Chondrocyte (in vitro differentiated cells): ENCODE data around the gene DAPK1. TPM values are rescaled to one million over a fixed set of nuclear protein-coding genes. Genes with fewer than 3 reads are reported as not detected.

Experiments used
- DNase-seq: peaks from one replicate; pipeline ENCODE4 v3.0.0; 2021; ENCODE audit warnings: mixed read lengths, low spot score
- H3K27ac Mint-ChIP-seq: one replicate; pipeline ENCODE4 v1.8.0; 2021; ENCODE audit warnings: mild to moderate bottlenecking, moderate library complexity, mixed read lengths; ENCODE audit not compliant: unreplicated experiment
- H3K27me3 Mint-ChIP-seq: 2 replicates; pipeline ENCODE4 v1.8.0; 2021; ENCODE audit warnings: low read depth, mixed read lengths
- H3K36me3 Mint-ChIP-seq: 2 replicates; pipeline ENCODE4 v1.8.0; 2021; ENCODE audit warnings: low read depth, mixed read lengths
- H3K4me1 Mint-ChIP-seq: 2 replicates; pipeline ENCODE4 v1.8.0; 2021; ENCODE audit warnings: low read depth, mild to moderate bottlenecking, mixed read lengths
- H3K4me3 Mint-ChIP-seq: one replicate; pipeline ENCODE4 v1.8.0; 2021; ENCODE audit warnings: mild to moderate bottlenecking, moderate library complexity, mixed read lengths; ENCODE audit not compliant: unreplicated experiment
- H3K9me3 Mint-ChIP-seq: 2 replicates; pipeline ENCODE4 v1.8.0; 2021; ENCODE audit warnings: low read depth, mixed read lengths
- CTCF ChIP-seq: fragments of 200-600 bp; sonication (generic); IDR thresholded peaks from 2 replicates; pipeline ENCODE4 v1.5.0; 2021; ENCODE audit warnings: antibody characterized with exemption, mild to moderate bottlenecking, moderate library complexity
- total RNA-seq: library from RNA; stranded (reverse); gene quantifications from 3 replicates; pipeline ENCODE4 v1.2.1, GENCODE V29; 2021

DAPK1 gene
- total RNA-seq, 1 donor from 2014 or later: 87.9 TPM

- Mint-ChIP-seq H3K4me1 (peaks cover 43% of the 10 kb centered on the region), H3K36me3 (no peaks in the 10 kb centered on the region)
- no peak for DNase-seq
These were observed 75.1 kb downstream of the DAPK1 start for GRCh38 chr9:87572719-87573118.

GRCh38 chr9:87573841-87574342, 76.2 kb downstream of the DAPK1 start:
- Mint-ChIP-seq H3K27ac (no peak overlapping the region), H3K36me3 (no peaks in the 10 kb centered on the region), H3K27me3 (no peaks in the 10 kb centered on the region), H3K4me1 (peaks cover 48% of the 10 kb centered on the region), H3K4me3 (no peak overlapping the region), H3K9me3 (no peaks in the 10 kb centered on the region)
- no peak for TF ChIP-seq CTCF
- no peak for DNase-seq

More at GRCh38 chr9:87572719-87573118, 75.1 kb downstream of the DAPK1 start:
- no peaks in the 10 kb centered on the region for H3K27me3 Mint-ChIP-seq
- no peak overlapping the region for H3K27ac Mint-ChIP-seq
- TF ChIP-seq CTCF: no peak
- no peak overlapping the region for H3K4me3 Mint-ChIP-seq
- H3K9me3 Mint-ChIP-seq: no peaks in the 10 kb centered on the region

GRCh38 chr9:87577746-87578145, 80.1 kb downstream of the DAPK1 start:
- no peak overlapping the region for H3K27ac Mint-ChIP-seq
- H3K9me3 Mint-ChIP-seq: no peaks in the 10 kb centered on the region
- no peaks in the 10 kb centered on the region for H3K36me3 Mint-ChIP-seq
- TF ChIP-seq CTCF: no peak
- no peaks in the 10 kb centered on the region for H3K27me3 Mint-ChIP-seq
- H3K4me1 Mint-ChIP-seq: peaks cover 48% of the 10 kb centered on the region
- DNase-seq: no peak
- H3K4me3 Mint-ChIP-seq: no peak overlapping the region

GRCh38 chr9:87578625-87579024, 81.0 kb downstream of the DAPK1 start:
- DNase-seq: no peak
- H3K27me3 Mint-ChIP-seq: no peaks in the 10 kb centered on the region
- H3K9me3 Mint-ChIP-seq: no peaks in the 10 kb centered on the region
- no peak overlapping the region for H3K27ac Mint-ChIP-seq
- TF ChIP-seq CTCF: no peak
- H3K4me1 Mint-ChIP-seq: peaks cover 48% of the 10 kb centered on the region
- no peaks in the 10 kb centered on the region for H3K36me3 Mint-ChIP-seq
- H3K4me3 Mint-ChIP-seq: no peak overlapping the region

- Mint-ChIP-seq H3K27me3 (no peaks in the 10 kb centered on the region), H3K36me3 (no peaks in the 10 kb centered on the region), H3K4me1 (peaks cover 47% of the 10 kb centered on the region), H3K4me3 (no peak overlapping the region), H3K9me3 (no peaks in the 10 kb centered on the region), H3K27ac (no peak overlapping the region)
- no peak for DNase-seq
- no peak for TF ChIP-seq CTCF
These were observed 82.3 kb downstream of the DAPK1 start for GRCh38 chr9:87579781-87580541.
